RWPE2 (cell line): ENCODE measurements around the gene PCDHGA6.
"Not testable (repeated sequence)": the region's sequence is repeated elsewhere in the genome, so short reads cannot be mapped to it uniquely, and the experiment has no call there.

Source experiments
- ATAC-seq: fragments of 200-7000 bp; cut with Tn5 transposase; 3 replicates; pipeline ENCODE4 v1.9.1; 2021; ENCODE audit warnings: low read depth
- DNase-seq: peaks from one replicate; pipeline ENCODE4 v3.0.0-alpha.2; 2020; ENCODE audit warnings: low spot score
- H3K27ac ChIP-seq: fragments of 450-650 bp; 2 replicates; pipeline ENCODE4 v1.5.1; 2017; ENCODE audit warnings: mild to moderate bottlenecking; ENCODE audit not compliant: poor library complexity, severe bottlenecking
- H3K27me3 ChIP-seq: fragments of 250-450 bp; sonication (Bioruptor Pico); 2 replicates; pipeline ENCODE4 v1.5.1; 2021; ENCODE audit warnings: mild to moderate bottlenecking, moderate library complexity; ENCODE audit not compliant: insufficient read depth, poor library complexity, severe bottlenecking
- H3K36me3 ChIP-seq: fragments of 250-450 bp; sonication (Bioruptor Pico); 2 replicates; pipeline ENCODE4 v1.5.1; 2020; ENCODE audit warnings: low read depth, mild to moderate bottlenecking, moderate library complexity
- H3K4me1 ChIP-seq: fragments of 250-450 bp; sonication (Bioruptor Pico); 2 replicates; pipeline ENCODE4 v1.5.1; 2021; ENCODE audit warnings: mild to moderate bottlenecking, moderate library complexity; ENCODE audit not compliant: insufficient read depth, poor library complexity, severe bottlenecking
- H3K4me3 ChIP-seq: fragments of 250-450 bp; sonication (Bioruptor Pico); 2 replicates; pipeline ENCODE4 v1.5.1; 2021; ENCODE audit warnings: mild to moderate bottlenecking, moderate library complexity; ENCODE audit not compliant: severe bottlenecking
- H3K9me3 ChIP-seq: fragments of 250-450 bp; sonication (Bioruptor Pico); 2 replicates; pipeline ENCODE4 v1.5.1; 2021; ENCODE audit warnings: mild to moderate bottlenecking, moderate library complexity; ENCODE audit not compliant: severe bottlenecking
- TF ChIP-seq, protein P1 (sequence below): fragments of 450-650 bp; IDR thresholded peaks from one replicate; pipeline ENCODE4 v1.5.1; 2017; ENCODE audit warnings: mild to moderate bottlenecking, moderate library complexity; ENCODE audit not compliant: poor library complexity, severe bottlenecking

PCDHGA6 gene

GRCh38 chr5:141345327-141345726, 28.4 kb upstream of the PCDHGA6 start:
- ATAC-seq (no peak), DNase-seq (no peak)
- Histone ChIP-seq H3K4me3 (no peak overlapping the region), H3K36me3 (no peaks in the 10 kb centered on the region), H3K4me1 (no peaks in the 10 kb centered on the region), H3K27me3 (peaks cover 80% of the 10 kb centered on the region), H3K9me3 (no peaks in the 10 kb centered on the region), H3K27ac (no peak overlapping the region)
- TF ChIP-seq, protein P1, sequence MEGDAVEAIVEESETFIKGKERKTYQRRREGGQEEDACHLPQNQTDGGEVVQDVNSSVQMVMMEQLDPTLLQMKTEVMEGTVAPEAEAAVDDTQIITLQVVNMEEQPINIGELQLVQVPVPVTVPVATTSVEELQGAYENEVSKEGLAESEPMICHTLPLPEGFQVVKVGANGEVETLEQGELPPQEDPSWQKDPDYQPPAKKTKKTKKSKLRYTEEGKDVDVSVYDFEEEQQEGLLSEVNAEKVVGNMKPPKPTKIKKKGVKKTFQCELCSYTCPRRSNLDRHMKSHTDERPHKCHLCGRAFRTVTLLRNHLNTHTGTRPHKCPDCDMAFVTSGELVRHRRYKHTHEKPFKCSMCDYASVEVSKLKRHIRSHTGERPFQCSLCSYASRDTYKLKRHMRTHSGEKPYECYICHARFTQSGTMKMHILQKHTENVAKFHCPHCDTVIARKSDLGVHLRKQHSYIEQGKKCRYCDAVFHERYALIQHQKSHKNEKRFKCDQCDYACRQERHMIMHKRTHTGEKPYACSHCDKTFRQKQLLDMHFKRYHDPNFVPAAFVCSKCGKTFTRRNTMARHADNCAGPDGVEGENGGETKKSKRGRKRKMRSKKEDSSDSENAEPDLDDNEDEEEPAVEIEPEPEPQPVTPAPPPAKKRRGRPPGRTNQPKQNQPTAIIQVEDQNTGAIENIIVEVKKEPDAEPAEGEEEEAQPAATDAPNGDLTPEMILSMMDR = no peak

GRCh38 chr5:141346017-141346416, 27.7 kb upstream of the PCDHGA6 start:
- ATAC-seq, H3K4me1 ChIP-seq, H3K9me3 ChIP-seq, H3K36me3 ChIP-seq, DNase-seq, H3K4me3 ChIP-seq, H3K27ac ChIP-seq: not testable (repeated sequence)
- H3K27me3 ChIP-seq = peaks cover 81% of the 10 kb centered on the region

- peak; percentile 50; the same call in 2 of the 3 replicates for ATAC-seq
- no peaks in the 10 kb centered on the region for H3K9me3 ChIP-seq
These were observed 23.6 kb upstream of the PCDHGA6 start, which contains the start of gene PCDHGB1 for GRCh38 chr5:141349917-141350619. PCDHGB1 (plus strand) TSS chr5:141350099; CDS start chr5:141350261, 162 bp downstream.

DNA sequence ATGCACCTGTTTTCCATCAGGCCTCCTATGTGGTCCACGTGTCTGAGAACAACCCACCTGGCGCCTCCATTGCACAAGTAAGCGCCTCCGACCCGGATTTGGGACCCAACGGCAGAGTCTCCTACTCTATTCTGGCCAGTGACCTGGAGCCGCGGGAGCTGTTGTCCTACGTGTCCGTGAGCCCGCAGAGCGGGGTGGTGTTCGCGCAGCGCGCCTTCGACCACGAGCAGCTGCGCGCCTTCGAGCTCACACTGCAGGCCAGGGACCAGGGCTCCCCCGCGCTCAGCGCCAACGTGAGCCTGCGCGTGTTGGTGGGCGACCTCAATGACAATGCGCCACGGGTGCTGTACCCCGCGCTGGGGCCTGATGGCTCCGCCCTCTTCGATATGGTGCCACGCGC, 22.1 kb upstream of the PCDHGA6 start:
- TF ChIP-seq, protein P1 = no peak
- no peaks in the 10 kb centered on the region for H3K36me3 ChIP-seq
- H3K4me1 ChIP-seq = no peaks in the 10 kb centered on the region
- no peaks in the 10 kb centered on the region for H3K9me3 ChIP-seq
- H3K27ac ChIP-seq = no peak overlapping the region
- DNase-seq = no peak
- no peak for ATAC-seq
- H3K27me3 ChIP-seq = peaks cover 76% of the 10 kb centered on the region
- H3K4me3 ChIP-seq = no peak overlapping the region

More at GRCh38 chr5:141349917-141350619, 23.6 kb upstream of the PCDHGA6 start, which contains the start of gene PCDHGB1:
- Histone ChIP-seq H3K4me3 (no peak within 1 kb of the TSS), H3K4me1 (no peaks in the 10 kb centered on the region), H3K27ac (no peak within 1 kb of the TSS), H3K27me3 (peaks cover 76% of the 10 kb centered on the region), H3K36me3 (no peaks in the 10 kb centered on the region)
- DNase-seq = no peak
- TF ChIP-seq, protein P1 = peak; percentile 49

DNA sequence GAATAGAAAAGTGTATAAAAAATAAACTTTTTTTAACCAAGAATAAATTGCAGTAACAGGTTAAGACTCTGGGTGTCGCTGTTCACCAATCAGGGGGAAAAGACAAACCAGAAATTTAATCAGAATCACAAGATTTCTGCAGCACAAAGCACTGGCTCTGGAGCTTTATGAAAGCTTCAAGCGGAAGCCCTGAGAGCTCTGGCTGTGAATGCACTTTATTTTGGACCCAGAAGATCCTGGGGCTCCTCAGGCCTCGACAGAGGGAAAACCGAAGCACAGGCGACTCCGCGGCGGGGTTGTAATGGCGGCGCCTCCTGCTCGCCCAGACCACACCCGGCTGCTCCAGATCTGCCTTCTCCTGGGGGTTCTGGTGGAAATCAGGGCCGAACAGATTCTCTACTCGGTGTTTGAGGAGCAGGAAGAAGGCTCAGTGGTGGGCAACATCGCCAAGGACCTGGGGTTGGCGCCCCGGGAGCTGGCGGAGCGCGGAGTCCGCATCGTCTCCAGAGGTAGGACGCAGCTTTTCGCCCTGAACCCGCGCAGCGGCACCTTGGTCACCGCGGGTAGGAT, 18.7 kb upstream of the PCDHGA6 start, which contains the start of gene PCDHGA4:
Gene PCDHGA4 (plus strand): TSS at position 122 of the 570 bp plus-strand sequence. CDS start 87 bp downstream, at position 209.
- DNase-seq = no peak
- ATAC-seq = no peak

More for the DNA sequence above, 18.7 kb upstream of the PCDHGA6 start, which contains the start of gene PCDHGA4:
- Histone ChIP-seq H3K9me3 (no peaks in the 10 kb centered on the region), H3K4me3 (peak within 1 kb of the TSS; percentile 14), H3K27ac (no peak within 1 kb of the TSS), H3K4me1 (peaks cover 3% of the 10 kb centered on the region), H3K27me3 (peaks cover 82% of the 10 kb centered on the region), H3K36me3 (no peaks in the 10 kb centered on the region)
- TF ChIP-seq, protein P1 = peak; percentile 61
